Measurements from ENCODE around the gene STARD13. TPM values are rescaled to one million over a fixed set of nuclear protein-coding genes. Genes with fewer than 3 reads are reported as not detected.
"Not testable (repeated sequence)": the region's sequence is repeated elsewhere in the genome, so short reads cannot be mapped to it uniquely, and the experiment has no call there.

The STARD13 gene
- total RNA-seq, 1 donor from 2014 or later = 35.0 TPM

DNA sequence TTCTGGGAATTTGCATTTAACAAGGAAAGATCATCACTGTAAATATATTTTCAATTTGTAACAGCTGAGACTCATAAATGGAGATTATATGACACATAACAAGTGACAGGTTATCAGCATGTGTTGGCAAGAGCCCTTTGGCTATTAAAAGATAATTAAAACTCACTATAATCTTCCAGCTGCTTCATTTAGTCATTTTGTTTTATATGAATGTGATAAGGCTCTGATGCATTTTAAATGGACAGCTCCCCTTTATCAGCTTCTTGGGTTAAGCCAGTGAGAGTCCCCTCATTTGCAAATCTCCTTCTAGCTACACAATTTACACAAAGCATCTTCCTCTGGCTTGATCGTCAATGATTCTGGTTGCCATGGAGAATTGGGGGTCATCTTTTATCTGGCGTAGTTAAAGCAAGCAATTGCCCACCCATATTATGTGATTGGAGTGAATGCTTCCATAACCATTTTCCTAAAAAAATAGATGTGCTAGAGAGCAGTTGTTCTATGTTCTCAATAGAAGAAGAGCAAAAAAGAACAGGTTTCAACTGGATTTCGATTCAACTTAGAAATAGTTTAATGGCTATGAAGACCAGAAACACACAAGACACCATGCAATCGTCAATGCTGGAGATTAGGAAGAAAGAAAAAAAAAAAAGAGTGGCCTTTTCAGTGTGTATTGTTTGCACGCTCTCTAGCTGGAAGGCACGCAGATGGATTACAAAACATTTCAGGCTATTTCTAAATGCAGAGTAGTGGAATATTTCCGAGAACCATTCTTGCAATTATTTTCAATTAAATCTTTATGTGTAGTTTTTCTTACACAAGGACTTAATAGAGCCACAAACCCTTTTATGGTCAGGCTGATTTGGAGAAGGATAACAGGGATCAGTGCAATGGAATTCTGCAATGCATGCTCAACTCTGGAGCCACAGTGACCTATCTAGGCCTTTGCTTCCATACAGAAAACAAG, 27.4 kb downstream of the STARD13 start:
- DNase-seq (ENCODE audit: low read depth, low spot score) = no peak

- DNase-seq (ENCODE audit: low read depth, low spot score) = no peak
Observed at GRCh38 chr13:33256148-33256840, 29.3 kb downstream of the STARD13 start.

- DNase-seq (ENCODE audit: low read depth, low spot score) = no peak
Observed at GRCh38 chr13:33252135-33252534, 33.4 kb downstream of the STARD13 start.

DNA sequence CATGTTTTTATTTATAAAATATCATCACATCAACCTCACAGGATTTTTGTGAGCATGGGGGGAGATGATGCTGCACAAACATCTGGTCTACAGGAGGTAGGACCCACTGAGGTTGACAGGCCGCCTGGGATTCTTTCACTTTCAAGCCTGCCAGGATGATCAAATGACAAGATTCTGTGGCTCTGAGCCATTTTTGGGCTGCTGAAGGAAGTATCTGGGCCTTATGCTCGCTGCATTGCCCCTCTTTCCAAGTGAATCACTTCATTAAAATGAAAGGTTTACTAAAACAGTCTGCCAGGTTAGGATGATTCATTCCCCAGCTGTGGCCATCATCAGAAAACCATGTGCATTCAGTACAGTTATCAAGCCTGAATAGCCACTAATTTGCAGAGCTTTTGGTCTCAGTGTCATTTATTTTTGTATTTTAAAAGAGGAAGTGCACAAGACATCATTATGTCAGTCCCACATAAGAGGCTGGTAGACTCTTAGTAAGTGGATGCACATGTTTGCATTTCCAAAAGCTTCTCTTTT, 34.4 kb downstream of the STARD13 start:
- DNase-seq (ENCODE audit: low read depth, low spot score) = peak; percentile 83

DNA sequence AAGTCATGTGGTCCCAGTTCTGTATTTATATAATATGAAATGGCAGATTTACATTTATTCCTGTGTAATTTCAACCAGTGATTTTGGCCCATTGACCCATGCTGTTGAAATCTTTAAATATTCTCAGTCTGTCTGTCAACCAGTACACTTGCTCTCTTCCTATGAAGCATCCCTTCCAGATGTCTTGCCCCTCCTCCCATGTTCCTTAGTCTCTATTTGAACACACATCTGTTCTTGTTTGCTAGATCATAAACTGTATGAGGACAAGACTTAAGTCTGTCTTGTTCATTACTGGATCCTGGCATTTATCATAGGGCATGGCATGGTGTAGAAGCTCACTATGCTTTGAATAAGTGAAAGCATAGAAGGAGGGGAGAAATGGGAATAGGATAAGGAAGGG, 34.9 kb downstream of the STARD13 start:
- no peak for DNase-seq (ENCODE audit: low read depth, low spot score)

GRCh38 chr13:33249894-33250293, 35.7 kb downstream of the STARD13 start:
- no peak for DNase-seq (ENCODE audit: low read depth, low spot score)

GRCh38 chr13:33249066-33249465, 36.5 kb downstream of the STARD13 start:
- DNase-seq (ENCODE audit: low read depth, low spot score) = peak; percentile 78

DNA sequence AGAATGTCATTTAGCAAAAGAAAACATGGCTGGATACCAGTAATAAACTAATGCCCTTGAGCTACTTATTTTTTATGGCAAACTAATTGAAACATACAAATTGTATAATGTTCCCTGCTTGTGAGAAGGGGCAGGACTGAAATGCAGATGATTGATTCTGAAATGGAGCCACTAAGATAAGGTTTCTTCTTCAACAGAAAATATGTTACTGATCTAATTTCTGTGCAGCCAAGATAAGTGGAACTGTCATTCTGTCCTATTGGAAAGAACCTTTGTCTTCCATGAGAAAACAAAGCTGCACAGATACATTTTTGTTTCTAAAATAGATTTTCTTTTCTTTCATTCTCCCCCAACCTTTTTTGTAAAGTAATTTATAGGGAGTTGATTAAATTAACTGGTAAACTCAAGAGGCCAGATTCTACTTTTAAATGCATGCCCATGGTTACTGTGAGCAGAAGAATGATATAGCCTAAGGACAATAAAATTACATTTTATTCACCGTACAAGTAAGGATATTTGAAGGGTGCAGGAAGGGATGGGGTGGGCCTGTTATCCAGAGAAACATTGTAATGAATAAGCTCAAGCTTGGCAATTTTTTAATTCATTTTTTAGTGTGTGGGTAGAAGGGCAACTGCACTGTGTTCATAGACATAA, 39.9 kb downstream of the STARD13 start:
- no peak for DNase-seq (ENCODE audit: low read depth, low spot score)

GRCh38 chr13:33244907-33245287, 40.7 kb downstream of the STARD13 start:
- DNase-seq (ENCODE audit: low read depth, low spot score) = no peak

GRCh38 chr13:33244210-33244906, 41.2 kb downstream of the STARD13 start:
- DNase-seq (ENCODE audit: low read depth, low spot score) = no peak

- no peak for DNase-seq (ENCODE audit: low read depth, low spot score)
Observed at GRCh38 chr13:33242984-33243617, 42.5 kb downstream of the STARD13 start.

GRCh38 chr13:33242372-33242771, 43.2 kb downstream of the STARD13 start:
- DNase-seq (ENCODE audit: low read depth, low spot score) = not testable (repeated sequence)

GRCh38 chr13:33236021-33236420, 49.5 kb downstream of the STARD13 start:
- peak; percentile 35 for DNase-seq (ENCODE audit: low read depth, low spot score)

- DNase-seq (ENCODE audit: low read depth, low spot score) = no peak
Observed at GRCh38 chr13:33235564-33235963, 50.0 kb downstream of the STARD13 start.

- peak; percentile 37 for DNase-seq (ENCODE audit: low read depth, low spot score)
Observed at GRCh38 chr13:33235078-33235477, 50.5 kb downstream of the STARD13 start.

DNA sequence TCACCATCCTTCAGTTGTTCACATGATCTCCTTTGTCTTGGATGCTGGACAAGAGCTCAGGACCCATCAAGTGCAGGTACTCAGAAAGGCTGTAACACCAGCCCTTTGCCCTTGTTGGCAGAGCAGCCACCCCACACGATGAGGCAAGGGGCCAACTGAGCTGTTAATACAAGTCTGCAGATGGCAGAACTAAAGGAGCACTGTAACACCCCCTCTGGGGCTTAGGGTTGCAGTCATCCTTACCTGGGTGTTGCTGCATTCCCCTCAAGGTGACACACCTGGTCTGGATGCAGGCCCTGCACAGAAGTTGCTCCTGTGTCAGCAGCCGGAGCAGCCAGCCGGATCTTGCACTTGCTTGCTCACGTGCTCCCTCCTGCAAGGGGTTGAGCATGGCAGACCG, 52.0 kb downstream of the STARD13 start:
- no peak for DNase-seq (ENCODE audit: low read depth, low spot score)

DNA sequence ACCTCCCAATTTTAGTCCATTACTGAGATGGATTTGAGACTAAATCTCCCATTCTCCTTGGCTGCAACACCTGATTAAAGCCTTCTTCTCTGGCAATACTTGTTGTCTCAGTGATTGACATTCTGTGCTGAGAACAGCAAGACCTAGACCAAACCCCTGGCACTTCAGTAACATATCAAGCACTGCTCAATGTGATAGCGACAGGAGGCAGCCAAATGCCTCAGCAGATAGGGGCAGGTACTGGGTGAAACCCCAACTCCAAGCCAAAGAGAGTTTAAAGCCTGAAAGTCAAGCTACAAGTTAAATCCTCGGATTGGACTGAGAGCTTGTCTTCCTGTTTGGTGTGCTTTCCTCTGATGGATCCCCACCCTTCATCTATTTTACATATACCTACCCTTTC, 52.7 kb downstream of the STARD13 start:
- no peak for DNase-seq (ENCODE audit: low read depth, low spot score)

DNA sequence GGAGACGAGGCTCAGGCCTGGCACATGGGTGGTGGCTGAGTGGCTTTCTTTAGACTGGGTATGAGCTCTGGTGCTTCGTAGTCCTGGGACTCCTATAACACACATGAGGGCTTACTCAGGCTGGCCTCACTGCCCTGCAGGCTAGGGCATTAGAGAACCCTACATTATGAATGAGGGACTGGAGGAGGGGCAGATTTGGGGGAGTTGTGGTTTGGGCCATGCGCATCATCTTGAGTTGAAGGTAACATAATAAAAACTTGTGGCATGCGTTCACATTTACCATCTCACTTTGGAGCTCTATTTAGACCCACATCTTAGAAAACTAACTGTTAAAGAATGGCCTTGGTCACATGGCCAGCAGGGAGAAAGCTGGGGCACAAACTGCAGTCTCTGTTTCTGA, 54.2 kb downstream of the STARD13 start:
- no peak for DNase-seq (ENCODE audit: low read depth, low spot score)

DNA sequence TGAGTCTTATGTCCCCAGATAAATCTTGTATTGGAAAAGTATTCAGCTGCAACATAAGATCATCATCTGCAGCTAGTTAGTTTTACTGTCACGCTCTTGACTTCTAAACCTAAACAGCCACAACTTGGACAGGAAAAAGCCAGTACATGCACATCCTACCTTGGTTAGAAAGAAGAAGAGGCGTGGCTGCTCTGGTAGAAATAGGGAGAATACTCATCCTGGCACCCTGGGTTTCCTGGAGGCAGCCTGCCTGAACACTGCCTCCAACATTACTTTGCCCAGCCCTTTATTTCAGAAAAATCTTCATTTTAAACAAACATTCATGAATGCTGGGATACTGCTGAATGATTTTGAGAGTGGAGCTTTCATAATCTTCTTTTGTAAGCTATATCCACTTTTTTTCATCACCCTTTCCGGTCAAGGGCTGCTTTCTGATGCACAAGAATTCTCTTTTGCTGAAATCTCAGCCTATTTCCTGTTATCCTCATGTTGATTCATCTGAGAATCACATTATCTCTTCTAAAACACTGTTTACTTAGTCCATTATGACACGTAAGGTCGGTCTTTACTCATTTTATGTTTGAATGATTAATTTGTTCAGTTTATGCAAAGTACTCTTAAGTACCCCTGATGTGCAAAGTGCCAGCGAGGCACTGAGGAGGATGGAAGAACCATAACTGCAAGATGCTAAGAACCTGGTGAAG, 55.2 kb downstream of the STARD13 start:
- no peak for DNase-seq (ENCODE audit: low read depth, low spot score)
